Skin of body (tissue), 2 donors: ENCODE results near the gene MYRFL. TPM values are rescaled to one million over a fixed set of nuclear protein-coding genes. Genes with fewer than 3 reads are reported as not detected.
"Not testable (repeated sequence)": the region's sequence is repeated elsewhere in the genome, so short reads cannot be mapped to it uniquely, and the experiment has no call there.

Experiments used
- DNase-seq: peaks from one replicate; lab custom pipeline; 2025; lab: John Stamatoyannopoulos, UW
- total RNA-seq: library from RNA; depleted of rRNA; stranded (reverse); fragments of >200 nt; gene quantifications from one replicate; pipeline ENCODE4 v1.2.3, GENCODE V29; 2014

Gene MYRFL
- total RNA-seq, 1 donor from 2014 or later, result 1.1 TPM

GRCh38 chr12:69986114-69986513 lies 161.1 kb downstream of the MYRFL start:
- no peak for DNase-seq

GRCh38 chr12:69987579-69988091 lies 162.6 kb downstream of the MYRFL start:
- DNase-seq, result peak; percentile 93

- peak; percentile 81 for DNase-seq
Measured at GRCh38 chr12:69988481-69989321, 163.7 kb downstream of the MYRFL start.

- DNase-seq, result peak; percentile 24
Measured at GRCh38 chr12:69991690-69992288, 166.8 kb downstream of the MYRFL start.

GRCh38 chr12:69993433-69993832 lies 168.4 kb downstream of the MYRFL start:
- DNase-seq, result no peak

- not testable (repeated sequence) for DNase-seq
Measured at GRCh38 chr12:69994086-69994485, 169.1 kb downstream of the MYRFL start.

- no peak for DNase-seq
Measured at GRCh38 chr12:69994724-69995173, 169.7 kb downstream of the MYRFL start.

GRCh38 chr12:69996241-69996640 lies 171.2 kb downstream of the MYRFL start:
- no peak for DNase-seq

GRCh38 chr12:69996722-69997121 lies 171.7 kb downstream of the MYRFL start:
- no peak for DNase-seq

GRCh38 chr12:69998011-69998410 lies 173.0 kb downstream of the MYRFL start:
- DNase-seq, result no peak

GRCh38 chr12:69998922-69999321 lies 173.9 kb downstream of the MYRFL start:
- no peak for DNase-seq

GRCh38 chr12:69999561-69999960 lies 174.5 kb downstream of the MYRFL start:
- no peak for DNase-seq

GRCh38 chr12:70002097-70002911 lies 177.3 kb downstream of the MYRFL start:
- peak; percentile 81 for DNase-seq

- DNase-seq, result no peak
Measured at GRCh38 chr12:70002912-70003255, 177.9 kb downstream of the MYRFL start.

- DNase-seq, result no peak
Measured at GRCh38 chr12:70005864-70006618, 181.0 kb downstream of the MYRFL start.

- no peak for DNase-seq
Measured at GRCh38 chr12:70006619-70006973, 181.6 kb downstream of the MYRFL start.

GRCh38 chr12:70007687-70008086 lies 182.7 kb downstream of the MYRFL start:
- DNase-seq, result no peak
